B cell (primary cell): ENCODE data around the gene SEPTIN3. TPM values are rescaled to one million over a fixed set of nuclear protein-coding genes. Genes with fewer than 3 reads are reported as not detected.

Source experiments
- ATAC-seq: fragments of 200-7000 bp; cut with Tn5 transposase; one replicate; pipeline ENCODE4 v1.10.0; 2021; ENCODE audit warnings: low read depth, mild to moderate bottlenecking, moderate number of reproducible peaks, moderate library complexity
- CTCF ChIA-PET: fragments of 350-600 bp; sonication (Branson Sonifier 250); formaldehyde crosslinking; loops from one replicate; lab custom pipeline; 2021; ENCODE audit warnings: antibody characterized with exemption, inconsistent platforms; lab: Charles Lee
- POLR2A ChIA-PET: fragments of 350-600 bp; sonication (Branson Sonifier 250); formaldehyde crosslinking; loops from one replicate; lab custom pipeline; 2021; ENCODE audit warnings: antibody characterized with exemption; lab: Charles Lee
- DNase-seq: peaks from one replicate; pipeline ENCODE4 v3.0.0; 2013
- H2AFZ ChIP-seq: 2 replicates; pipeline ENCODE4 v1.6.1; 2012; ENCODE audit warnings: mild to moderate bottlenecking, low read depth, low read length; ENCODE audit not compliant: insufficient read depth, poor library complexity, severe bottlenecking
- H3K27ac ChIP-seq, 2 donors: 1 replicate in 1 of 2; 2 replicates in 1 of 2; pipeline ENCODE4 v1.5.1; 2012 to 2013; ENCODE audit warnings: low read length in 2 of 2, mild to moderate bottlenecking in 2 of 2, moderate library complexity in 1 of 2
- H3K27me3 ChIP-seq, 4 experiments: fragments of 200-600 bp in 1 of 4; sonication (generic) in 1 of 4; replicated peaks in 1 of 4; 1 replicate in 2 of 4; 2 replicates in 2 of 4; pipeline versions ENCODE4 v1.6.1 to v1.7.0; 2013 to 2016; ENCODE audit warnings: low read length in 3 of 4, mild to moderate bottlenecking in 2 of 4, mixed read lengths in 1 of 4, moderate library complexity in 1 of 4; ENCODE audit not compliant: insufficient read depth in 4 of 4, control insufficient read depth in 3 of 4; ENCODE audit errors: control extremely low read depth in 1 of 4
- H3K36me3 ChIP-seq, 2 experiments: replicated peaks in 1 of 2; 1 replicate in 1 of 2; 2 replicates in 1 of 2; pipeline versions ENCODE4 v1.6.1 to v1.7.1; 2013; ENCODE audit warnings: low read length in 1 of 2; ENCODE audit not compliant: insufficient read depth in 2 of 2, control insufficient read depth in 1 of 2; ENCODE audit errors: control extremely low read depth in 1 of 2, extremely low read depth in 1 of 2
- H3K4me1 ChIP-seq, 2 donors: fragments of 200-600 bp in 1 of 2; sonication (generic) in 1 of 2; 1 replicate in 1 of 2; 2 replicates in 1 of 2; pipeline versions ENCODE4 v1.5.1 to v1.6.1; 2013 to 2017; ENCODE audit warnings: low read length in 2 of 2; ENCODE audit not compliant: control insufficient read depth in 2 of 2, insufficient read depth in 2 of 2
- H3K4me2 ChIP-seq: replicated peaks from 2 replicates; pipeline ENCODE3; 2012; ENCODE audit warnings: mild to moderate bottlenecking, low read depth, low read length; ENCODE audit not compliant: poor library complexity, severe bottlenecking
- H3K4me3 ChIP-seq, 5 experiments: fragments of 200-600 bp in 1 of 5; sonication (generic) in 1 of 5; 1 replicate in 3 of 5; 2 replicates in 2 of 5; pipeline versions ENCODE4 v1.5.1 to v1.7.0; 2011 to 2016; ENCODE audit warnings: low read length in 4 of 5, mild to moderate bottlenecking in 4 of 5, low read depth in 2 of 5, control low read depth in 1 of 5, moderate library complexity in 1 of 5; ENCODE audit not compliant: insufficient read depth in 1 of 5; ENCODE audit errors: control extremely low read depth in 1 of 5, extremely low read depth in 1 of 5
- H3K79me2 ChIP-seq: fragments of 200-600 bp; sonication (generic); one replicate; pipeline ENCODE4 v1.6.0; 2016; ENCODE audit warnings: low read length; ENCODE audit not compliant: control insufficient read depth, insufficient read depth
- H3K9ac ChIP-seq: fragments of 200-600 bp; sonication (generic); 2 replicates; pipeline ENCODE4 v1.6.1; 2017; ENCODE audit warnings: mild to moderate bottlenecking, low read length, moderate library complexity
- H3K9me3 ChIP-seq, 3 donors: one replicate each; pipeline versions ENCODE4 v1.6.1 to v1.7.1; 2013; ENCODE audit warnings: low read length in 2 of 3; ENCODE audit not compliant: control insufficient read depth in 2 of 3, insufficient read depth in 1 of 3; ENCODE audit errors: control extremely low read depth in 1 of 3
- H4K20me1 ChIP-seq: 2 replicates; pipeline ENCODE4 v1.6.0; 2012; ENCODE audit warnings: mild to moderate bottlenecking, low read length; ENCODE audit not compliant: insufficient read depth, control insufficient read depth, poor library complexity, severe bottlenecking
- H3K27ac Mint-ChIP-seq: one replicate; pipeline ENCODE4 v1.8.0; 2021; ENCODE audit warnings: mixed read lengths
- H3K27me3 Mint-ChIP-seq: one replicate; pipeline ENCODE4 v1.8.0; 2021; ENCODE audit warnings: mixed read lengths
- H3K4me1 Mint-ChIP-seq: one replicate; pipeline ENCODE4 v1.8.0; 2021; ENCODE audit warnings: mixed read lengths
- H3K4me3 Mint-ChIP-seq: one replicate; pipeline ENCODE4 v1.8.0; 2021; ENCODE audit warnings: mixed read lengths
- H3K9me3 Mint-ChIP-seq: one replicate; pipeline ENCODE4 v1.8.0; 2022; ENCODE audit warnings: mixed read lengths; ENCODE audit not compliant: insufficient read depth
- CTCF ChIP-seq: fragments of 200-600 bp; IDR thresholded peaks from one replicate; pipeline ENCODE4 v1.8.0; 2022; ENCODE audit warnings: antibody characterized with exemption, mild to moderate bottlenecking
- EZH2 ChIP-seq: IDR thresholded peaks from 2 replicates; pipeline ENCODE4 v1.6.1; 2012; ENCODE audit warnings: borderline replicate concordance, low read depth, mild to moderate bottlenecking, moderate library complexity, low read length; ENCODE audit not compliant: insufficient read depth, poor library complexity, severe bottlenecking
- WGBS: methylation state at CpG from one replicate; pipeline ENCODE4 v1.1.5; 2013; ENCODE audit warnings: missing lambda C conversion rate; ENCODE audit not compliant: insufficient coverage; 5-methylcytosine and 5-hydroxymethylcytosine counted together
- intact Hi-C: fragments of 100-400 bp; cut with micrococcal nuclease; formaldehyde crosslinking; loops from one replicate; pipeline ENCODE4 v1.10.0; 2022
- polyA plus RNA-seq: library from polyadenylated mRNA; depleted of rRNA; stranded (reverse); fragments of >200 nt; gene quantifications from 2 replicates; pipeline ENCODE4 v1.2.3, GENCODE V29; 2012
- total RNA-seq, 2 donors: library from RNA; stranded (reverse); fragments of 120-200 nt in 1 of 2; gene quantifications; 1 replicate in 1 of 2; 2 replicates in 1 of 2; pipeline versions ENCODE4 v1.2.3 to v1.2.4, GENCODE V29; 2013 to 2022

SEPTIN3 gene
- total and polyA plus RNA-seq, 2 donors (not counting 1 experiment from before 2014, with no cell fraction given), result 0.06 to 0.39 TPM

DNA sequence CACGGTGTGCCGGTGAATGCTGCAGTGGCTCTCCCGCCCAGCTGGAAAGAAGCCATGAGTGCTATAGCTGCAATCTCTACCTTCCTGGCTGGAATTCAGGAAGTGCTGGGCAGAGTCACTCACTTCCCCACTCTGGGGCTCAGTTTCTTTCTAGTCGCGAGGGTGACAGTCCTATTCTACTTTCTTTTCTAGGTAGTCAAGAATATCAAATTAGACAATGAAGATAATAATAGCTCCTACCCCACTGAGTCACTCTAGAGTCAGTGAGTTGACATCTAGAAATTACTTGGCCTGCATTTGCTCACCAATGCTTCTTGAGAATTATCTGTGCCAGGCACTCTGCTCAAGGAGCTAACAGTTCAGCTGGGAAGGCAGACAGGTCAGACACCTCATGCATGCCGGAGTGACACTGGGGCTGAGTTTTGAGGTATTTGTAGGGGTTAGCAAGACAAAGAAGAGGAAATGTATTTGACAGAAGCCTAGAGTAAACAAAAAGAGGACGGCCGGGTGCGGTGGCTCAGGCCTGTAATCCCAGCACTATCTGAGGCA is 25.5 kb upstream of the SEPTIN3 start:
- Mint-ChIP-seq H3K9me3 (no peaks in the 10 kb centered on the region), H3K27me3 (no peaks in the 10 kb centered on the region), H3K27ac (no peak overlapping the region), H3K4me1 (peaks cover 39% of the 10 kb centered on the region), H3K4me3 (peak overlapping the region; percentile 17)
- DNase-seq, result peak; percentile 18
- Histone ChIP-seq H3K9me3 (no peaks in the 10 kb centered on the region), H3K79me2 (peaks cover 17% of the 10 kb centered on the region), H4K20me1 (peaks cover 5% of the 10 kb centered on the region), H3K36me3 (peaks cover 0 to 5% of the 10 kb centered on the region in 2 experiments), H3K4me2 (no peak overlapping the region), H2AFZ (no peak overlapping the region), H3K9ac (no peak overlapping the region), H3K4me1 (peaks cover 31 to 48% of the 10 kb centered on the region in 2 donors), H3K4me3 (no peak overlapping the region), H3K27ac (no peak overlapping the region), H3K27me3 (peaks cover 0 to 10% (median 0%) of the 10 kb centered on the region in 4 experiments)
- 100% methylated on average over 4 of the region's 9 CpGs for WGBS
- intact Hi-C loops, result loop anchor here (5.0 kb wide), 1 partner anchor 36 kb away; no protein-coding TSS in a partner anchor
- no peak for TF ChIP-seq CTCF
- TF ChIP-seq EZH2, result no peak
- ChIA-PET POLR2A (interaction anchor here (0.6 to 1.1 kb wide), 4 partner anchors 17 to 275 kb away, joined by 3 to 8 read pairs (median 4); partner anchors contain the start of gene TNFRSF13C), CTCF (interaction anchor here (0.5 to 5.5 kb wide), 15 partner anchors 9 to 277 kb away, joined by 3 to 52 read pairs (median 4); partner anchors contain the start of genes MEI1, SMIM45 and TNFRSF13C)
- no peak for ATAC-seq
